Right atrium auricular region (tissue), 2 donors: ENCODE results near the gene GDPD4. TPM values are rescaled to one million over a fixed set of nuclear protein-coding genes. Genes with fewer than 3 reads are reported as not detected.

ENCODE experiments used
- DNase-seq: peaks from one replicate; pipeline ENCODE4 v3.0.0-alpha.2; 2019; ENCODE audit warnings: low spot score
- H3K27ac ChIP-seq, 2 donors: fragments of 200-600 bp; sonication (generic); 1 replicate in 1 of 2; 2 replicates in 1 of 2; pipeline ENCODE4 v1.5.1; 2016 to 2019
- H3K27me3 ChIP-seq, 2 donors: fragments of 200-600 bp; sonication (generic); one replicate each; pipeline versions ENCODE4 v1.5.1 to v1.6.0; 2017 to 2019
- H3K36me3 ChIP-seq: fragments of 200-600 bp; sonication (generic); one replicate; pipeline ENCODE4 v1.5.1; 2016
- H3K4me1 ChIP-seq, 2 donors: fragments of 200-600 bp; sonication (generic); one replicate each; pipeline versions ENCODE4 v1.5.1 to v1.6.0; 2017 to 2019
- H3K4me3 ChIP-seq, 2 donors: fragments of 200-600 bp; sonication (generic); 1 replicate in 1 of 2; 2 replicates in 1 of 2; pipeline ENCODE4 v1.5.1; 2017 to 2019; ENCODE audit warnings: mild to moderate bottlenecking in 1 of 2, moderate library complexity in 1 of 2
- H3K9me3 ChIP-seq, 2 donors: fragments of 200-600 bp; sonication (generic); one replicate each; pipeline ENCODE4 v1.5.1; 2019
- total RNA-seq, 2 donors: library from RNA; depleted of rRNA; stranded (reverse); fragments of >200 nt; gene quantifications; one replicate each; pipeline ENCODE4 v1.1.0, GENCODE V29; 2016
- TF ChIP-seq, protein P1 (sequence below), 2 donors: fragments of 200-600 bp; sonication (generic); IDR thresholded peaks; one replicate each; pipeline ENCODE4 v1.5.1; 2019; ENCODE audit warnings: antibody characterized with exemption in 2 of 2

The GDPD4 gene
- total RNA-seq, 2 donors from 2014 or later, result not detected

DNA sequence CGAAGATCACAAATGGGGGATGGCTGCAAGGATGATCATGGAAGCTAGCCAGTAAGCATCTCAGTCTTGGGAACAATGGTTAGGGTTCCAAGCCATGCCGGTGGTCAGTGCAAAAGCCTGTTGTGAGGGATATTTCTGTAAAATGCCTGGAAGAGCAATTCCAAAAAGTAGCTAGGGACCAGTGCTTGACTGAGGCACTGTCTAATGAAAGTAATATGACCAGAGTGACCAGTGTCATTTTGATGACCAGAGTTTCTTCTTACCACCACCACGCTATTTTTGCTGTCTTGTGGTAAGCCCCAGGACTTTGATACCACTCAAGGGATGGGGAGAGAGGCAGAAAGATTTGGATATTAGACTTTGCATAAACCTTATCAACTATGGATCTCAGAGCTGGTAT is 18.4 kb downstream of the GDPD4 start:
- no peaks in the 10 kb centered on the region for H3K36me3 ChIP-seq
- H3K27ac ChIP-seq, result no peak overlapping the region
- H3K4me3 ChIP-seq, result no peak overlapping the region
- TF ChIP-seq, protein P1, sequence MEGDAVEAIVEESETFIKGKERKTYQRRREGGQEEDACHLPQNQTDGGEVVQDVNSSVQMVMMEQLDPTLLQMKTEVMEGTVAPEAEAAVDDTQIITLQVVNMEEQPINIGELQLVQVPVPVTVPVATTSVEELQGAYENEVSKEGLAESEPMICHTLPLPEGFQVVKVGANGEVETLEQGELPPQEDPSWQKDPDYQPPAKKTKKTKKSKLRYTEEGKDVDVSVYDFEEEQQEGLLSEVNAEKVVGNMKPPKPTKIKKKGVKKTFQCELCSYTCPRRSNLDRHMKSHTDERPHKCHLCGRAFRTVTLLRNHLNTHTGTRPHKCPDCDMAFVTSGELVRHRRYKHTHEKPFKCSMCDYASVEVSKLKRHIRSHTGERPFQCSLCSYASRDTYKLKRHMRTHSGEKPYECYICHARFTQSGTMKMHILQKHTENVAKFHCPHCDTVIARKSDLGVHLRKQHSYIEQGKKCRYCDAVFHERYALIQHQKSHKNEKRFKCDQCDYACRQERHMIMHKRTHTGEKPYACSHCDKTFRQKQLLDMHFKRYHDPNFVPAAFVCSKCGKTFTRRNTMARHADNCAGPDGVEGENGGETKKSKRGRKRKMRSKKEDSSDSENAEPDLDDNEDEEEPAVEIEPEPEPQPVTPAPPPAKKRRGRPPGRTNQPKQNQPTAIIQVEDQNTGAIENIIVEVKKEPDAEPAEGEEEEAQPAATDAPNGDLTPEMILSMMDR (IDR thresholded peaks at IDR 0.05), result no peak
- H3K4me1 ChIP-seq, result no peaks in the 10 kb centered on the region
- peaks cover 0 to 10% of the 10 kb centered on the region in 2 donors for H3K9me3 ChIP-seq
- DNase-seq, result no peak
- H3K27me3 ChIP-seq, result no peaks in the 10 kb centered on the region

DNA sequence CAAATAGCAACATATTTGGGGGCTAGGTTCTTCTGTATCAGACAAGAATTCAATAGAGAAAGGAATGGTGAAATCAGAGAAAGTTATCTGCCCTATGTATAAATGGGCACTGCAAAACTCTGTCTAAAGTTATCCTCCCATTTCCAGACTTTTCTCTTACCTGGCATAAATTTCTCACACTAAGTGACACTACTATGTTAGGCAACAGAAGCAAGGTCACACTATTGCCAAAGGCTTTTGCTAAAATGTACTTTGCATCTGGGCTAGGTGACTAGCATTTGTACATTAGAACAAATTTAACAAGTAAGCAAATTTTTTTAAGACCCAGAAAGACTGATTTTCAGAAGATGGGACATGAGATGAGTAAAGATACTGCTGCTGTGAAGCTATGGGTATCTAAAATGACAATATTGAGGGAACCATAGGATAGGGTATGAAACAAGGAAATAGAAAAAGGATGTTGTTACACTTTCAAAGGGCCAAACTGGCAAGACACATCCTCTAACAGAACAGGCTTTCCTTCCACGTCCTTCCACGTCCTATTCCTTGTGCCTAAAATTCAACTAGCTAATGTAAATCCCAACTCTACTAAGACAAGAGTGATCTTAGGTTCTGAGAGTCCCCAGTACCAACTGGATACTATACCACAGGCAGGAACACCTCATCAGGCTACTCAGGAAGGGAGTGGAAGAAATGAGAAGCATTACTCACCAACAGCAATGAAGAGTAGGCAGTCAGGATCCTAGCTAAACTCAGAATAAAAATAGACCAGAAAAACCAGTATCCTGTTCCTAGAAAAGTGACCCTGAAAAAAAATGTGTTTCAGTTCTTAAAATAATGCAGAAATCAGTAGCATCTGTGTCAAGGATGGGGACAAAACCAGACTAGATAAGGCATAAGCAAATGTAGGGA is 22.6 kb downstream of the GDPD4 start:
- H3K9me3 ChIP-seq, result peaks cover 0 to 10% of the 10 kb centered on the region in 2 donors
- no peak overlapping the region for H3K27ac ChIP-seq
- H3K4me1 ChIP-seq, result no peaks in the 10 kb centered on the region
- H3K27me3 ChIP-seq, result no peaks in the 10 kb centered on the region
- TF ChIP-seq, protein P1 (IDR thresholded peaks at IDR 0.05), result no peak
- DNase-seq, result no peak
- no peaks in the 10 kb centered on the region for H3K36me3 ChIP-seq
- H3K4me3 ChIP-seq, result no peak overlapping the region

DNA sequence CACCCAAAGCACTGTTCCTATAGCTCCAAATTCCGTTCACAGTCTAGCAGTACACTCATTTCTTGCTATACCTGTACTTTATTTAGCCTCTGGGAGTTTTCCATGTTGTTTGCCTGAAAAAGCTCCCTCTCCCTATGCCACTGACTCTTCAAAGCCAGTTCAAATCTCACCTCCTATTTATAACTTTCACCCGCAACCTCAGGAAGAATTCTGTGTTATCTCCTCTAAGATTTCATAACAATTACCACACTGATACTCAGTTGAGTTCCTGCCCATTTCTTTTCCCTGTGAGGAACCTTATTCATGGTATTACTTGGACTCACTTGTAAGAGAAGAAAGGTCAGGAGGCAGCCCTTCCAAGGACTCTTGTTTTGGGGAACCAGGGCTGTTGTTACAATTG is 25.2 kb downstream of the GDPD4 start:
- H3K27me3 ChIP-seq, result no peaks in the 10 kb centered on the region
- TF ChIP-seq, protein P1 (IDR thresholded peaks at IDR 0.05), result no peak
- no peaks in the 10 kb centered on the region for H3K36me3 ChIP-seq
- no peak overlapping the region for H3K4me3 ChIP-seq
- DNase-seq, result no peak
- H3K9me3 ChIP-seq, result peaks cover 0 to 10% of the 10 kb centered on the region in 2 donors
- H3K27ac ChIP-seq, result no peak overlapping the region
- H3K4me1 ChIP-seq, result no peaks in the 10 kb centered on the region

DNA sequence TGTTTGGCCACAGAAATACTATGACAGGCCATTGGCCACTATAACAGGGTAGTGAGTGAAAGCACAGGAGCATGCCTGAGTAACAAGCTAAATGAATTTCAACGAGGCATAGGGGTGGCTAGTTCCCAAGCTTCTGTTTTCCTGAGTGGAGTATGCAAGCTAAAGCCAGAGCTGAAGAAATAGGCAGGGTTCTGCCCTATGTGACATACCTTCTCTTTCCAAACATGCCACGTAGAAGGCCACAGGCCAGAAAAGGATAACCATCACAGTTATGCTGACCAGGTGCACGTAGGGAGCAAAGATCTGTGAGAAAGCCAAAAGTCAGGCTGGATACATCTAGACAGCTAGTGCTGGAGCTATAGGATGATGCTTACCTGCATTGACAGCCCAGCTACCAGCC is 30.6 kb downstream of the GDPD4 start:
- Histone ChIP-seq H3K4me1 (no peaks in the 10 kb centered on the region), H3K9me3 (no peaks in the 10 kb centered on the region), H3K36me3 (no peaks in the 10 kb centered on the region), H3K4me3 (no peak overlapping the region), H3K27ac (no peak overlapping the region), H3K27me3 (no peaks in the 10 kb centered on the region)
- TF ChIP-seq, protein P1 (IDR thresholded peaks at IDR 0.05), result no peak
- DNase-seq, result no peak

DNA sequence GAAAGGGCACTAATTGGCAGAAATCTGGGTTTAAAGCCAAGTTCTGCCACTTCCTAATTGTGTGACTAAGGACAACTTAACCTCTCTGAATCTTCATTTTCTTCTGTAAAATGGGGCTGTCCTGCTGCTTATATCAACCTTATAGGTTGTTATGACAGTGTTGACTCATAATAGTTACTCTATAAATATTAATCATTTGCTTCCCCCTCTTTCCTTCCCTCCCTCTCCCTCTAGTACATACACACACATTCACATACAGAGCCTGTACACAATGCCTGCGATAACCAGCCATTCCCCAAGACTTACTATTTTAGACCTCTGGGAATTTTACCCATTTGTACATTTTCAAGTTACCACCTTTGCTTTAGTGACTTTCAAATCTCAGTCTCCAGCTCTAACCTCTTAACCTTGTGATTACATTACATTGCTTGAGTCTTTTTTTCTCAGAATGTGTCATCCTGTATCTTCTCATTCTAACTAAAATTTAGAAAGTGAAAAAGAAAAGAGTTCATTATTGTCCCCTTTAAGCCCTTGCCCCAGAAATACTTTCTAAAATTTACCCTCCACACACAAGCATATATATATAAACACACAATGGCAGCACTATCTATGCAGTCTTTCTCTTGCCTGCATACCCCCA is 31.9 kb downstream of the GDPD4 start:
- DNase-seq, result no peak
- no peak overlapping the region for H3K27ac ChIP-seq
- no peaks in the 10 kb centered on the region for H3K9me3 ChIP-seq
- H3K4me1 ChIP-seq, result no peaks in the 10 kb centered on the region
- no peaks in the 10 kb centered on the region for H3K36me3 ChIP-seq
- no peaks in the 10 kb centered on the region for H3K27me3 ChIP-seq
- H3K4me3 ChIP-seq, result no peak overlapping the region
- TF ChIP-seq, protein P1 (IDR thresholded peaks at IDR 0.05), result no peak
